ENCODE data around the gene NET1.

Gene NET1

GRCh38 chr10:5450605-5451384, 38.4 kb downstream of the NET1 start:
- Histone ChIP-seq H3K79me1 (ENCODE audit: low read length) (peaks cover 2% of the 10 kb centered on the region), H3K9ac (ENCODE audit: low read length) (no peak overlapping the region), H3K4me3 (ENCODE audit: low read length) (no peak overlapping the region), H4K5ac (ENCODE audit: low read length) (no peak overlapping the region), H3K4ac (ENCODE audit: low read depth, low read length) (no peak overlapping the region), H2BK120ac (ENCODE audit: low read depth, low read length) (no peak overlapping the region), H4K8ac (ENCODE audit: low read depth, low read length) (no peak overlapping the region), H3K27me3 (ENCODE audit: insufficient read depth, low read length, poor library complexity) (no peaks in the 10 kb centered on the region), H3K56ac (ENCODE audit: low read length) (no peak overlapping the region), H3K18ac (ENCODE audit: low read length) (no peak overlapping the region), H3K79me2 (ENCODE audit: control insufficient read depth, insufficient read depth, low read length) (peaks cover 15% of the 10 kb centered on the region), H3K4me1 (ENCODE audit: control insufficient read depth, low read depth, low read length) (no peaks in the 10 kb centered on the region), H3K23ac (ENCODE audit: low read length) (no peak overlapping the region), H3K36me3 (ENCODE audit: control insufficient read depth, insufficient read depth, low read length) (peaks cover 8% of the 10 kb centered on the region), H2AK5ac (ENCODE audit: low read length) (no peak overlapping the region), H3K27ac (ENCODE audit: low read depth, low read length) (no peak overlapping the region), H2BK15ac (replicated peaks; ENCODE audit: low read depth) (no peak overlapping the region), H2BK5ac (ENCODE audit: low read length) (no peak overlapping the region), H3K4me2 (ENCODE audit: low read length) (no peak overlapping the region)
- no CpG with 5 or more reads among the region's 4 CpGs for WGBS (ENCODE audit: extremely low coverage, insufficient coverage, low lambda C conversion rate)
- DNase-seq: no peak

GRCh38 chr10:5453749-5454489, 41.6 kb downstream of the NET1 start:
- Histone ChIP-seq H3K18ac (ENCODE audit: low read length) (no peak overlapping the region), H3K4ac (ENCODE audit: low read depth, low read length) (no peak overlapping the region), H3K27ac (ENCODE audit: low read depth, low read length) (no peak overlapping the region), H2BK5ac (ENCODE audit: low read length) (no peak overlapping the region), H3K23ac (ENCODE audit: low read length) (no peak overlapping the region), H3K79me2 (ENCODE audit: control insufficient read depth, insufficient read depth, low read length) (peaks cover 7% of the 10 kb centered on the region), H3K4me1 (ENCODE audit: control insufficient read depth, low read depth, low read length) (no peaks in the 10 kb centered on the region), H3K4me2 (ENCODE audit: low read length) (no peak overlapping the region), H2AK5ac (ENCODE audit: low read length) (no peak overlapping the region), H3K36me3 (ENCODE audit: control insufficient read depth, insufficient read depth, low read length) (peaks cover 10% of the 10 kb centered on the region), H3K79me1 (ENCODE audit: low read length) (peaks cover 2% of the 10 kb centered on the region), H4K5ac (ENCODE audit: low read length) (no peak overlapping the region), H3K56ac (ENCODE audit: low read length) (no peak overlapping the region), H2BK15ac (replicated peaks; ENCODE audit: low read depth) (no peak overlapping the region), H3K27me3 (ENCODE audit: insufficient read depth, low read length, poor library complexity) (no peaks in the 10 kb centered on the region), H3K4me3 (ENCODE audit: low read length) (no peak overlapping the region), H3K9ac (ENCODE audit: low read length) (no peak overlapping the region), H4K8ac (ENCODE audit: low read depth, low read length) (no peak overlapping the region), H2BK120ac (ENCODE audit: low read depth, low read length) (no peak overlapping the region)
- no CpG with 5 or more reads among the region's 13 CpGs for WGBS (ENCODE audit: extremely low coverage, insufficient coverage, low lambda C conversion rate)
- no peak for DNase-seq

DNA sequence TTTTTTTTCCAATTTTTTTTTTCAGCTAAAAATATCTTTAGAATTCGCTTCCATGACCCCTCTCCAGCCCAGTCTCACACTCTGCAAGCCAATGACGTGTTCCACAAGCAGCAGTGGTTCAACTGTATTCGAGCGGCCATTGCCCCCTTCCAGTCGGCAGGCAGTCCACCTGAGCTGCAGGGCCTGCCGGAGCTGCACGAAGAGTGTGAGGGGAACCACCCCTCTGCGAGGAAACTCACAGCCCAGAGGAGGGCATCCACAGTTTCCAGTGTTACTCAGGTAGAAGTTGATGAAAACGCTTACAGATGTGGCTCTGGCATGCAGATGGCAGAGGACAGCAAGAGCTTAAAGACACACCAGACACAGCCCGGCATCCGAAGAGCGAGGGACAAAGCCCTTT, 44.2 kb downstream of the NET1 start:
- Histone ChIP-seq H3K9ac (ENCODE audit: low read length) (no peak overlapping the region), H2BK120ac (ENCODE audit: low read depth, low read length) (no peak overlapping the region), H3K79me2 (ENCODE audit: control insufficient read depth, insufficient read depth, low read length) (no peaks in the 10 kb centered on the region), H3K23ac (ENCODE audit: low read length) (no peak overlapping the region), H2BK15ac (replicated peaks; ENCODE audit: low read depth) (no peak overlapping the region), H2BK5ac (ENCODE audit: low read length) (no peak overlapping the region), H4K5ac (ENCODE audit: low read length) (no peak overlapping the region), H3K4me3 (ENCODE audit: low read length) (no peak overlapping the region), H3K56ac (ENCODE audit: low read length) (no peak overlapping the region), H3K36me3 (ENCODE audit: control insufficient read depth, insufficient read depth, low read length) (peaks cover 12% of the 10 kb centered on the region), H2AK5ac (ENCODE audit: low read length) (no peak overlapping the region), H3K4ac (ENCODE audit: low read depth, low read length) (no peak overlapping the region), H3K18ac (ENCODE audit: low read length) (no peak overlapping the region), H4K8ac (ENCODE audit: low read depth, low read length) (no peak overlapping the region), H3K4me2 (ENCODE audit: low read length) (no peak overlapping the region), H3K79me1 (ENCODE audit: low read length) (peaks cover 2% of the 10 kb centered on the region), H3K27ac (ENCODE audit: low read depth, low read length) (no peak overlapping the region), H3K27me3 (ENCODE audit: insufficient read depth, low read length, poor library complexity) (no peaks in the 10 kb centered on the region), H3K4me1 (ENCODE audit: control insufficient read depth, low read depth, low read length) (no peaks in the 10 kb centered on the region)
- DNase-seq: no peak
- no CpG with 5 or more reads among the region's 12 CpGs for WGBS (ENCODE audit: extremely low coverage, insufficient coverage, low lambda C conversion rate)

- no peak overlapping the region for H3K18ac ChIP-seq (ENCODE audit: low read length)
- no peak overlapping the region for H3K56ac ChIP-seq (ENCODE audit: low read length)
- H4K8ac ChIP-seq (ENCODE audit: low read depth, low read length): no peak overlapping the region
- no peak overlapping the region for H2AK5ac ChIP-seq (ENCODE audit: low read length)
- no peaks in the 10 kb centered on the region for H3K79me2 ChIP-seq (ENCODE audit: control insufficient read depth, insufficient read depth, low read length)
- WGBS (ENCODE audit: extremely low coverage, insufficient coverage, low lambda C conversion rate): no CpG with 5 or more reads among the region's 3 CpGs
- H3K23ac ChIP-seq (ENCODE audit: low read length): no peak overlapping the region
- no peak overlapping the region for H2BK5ac ChIP-seq (ENCODE audit: low read length)
- peaks cover 10% of the 10 kb centered on the region for H3K36me3 ChIP-seq (ENCODE audit: control insufficient read depth, insufficient read depth, low read length)
- no peaks in the 10 kb centered on the region for H3K79me1 ChIP-seq (ENCODE audit: low read length)
- no peak overlapping the region for H3K27ac ChIP-seq (ENCODE audit: low read depth, low read length)
- DNase-seq: no peak
- H3K4ac ChIP-seq (ENCODE audit: low read depth, low read length): no peak overlapping the region
- H3K4me1 ChIP-seq (ENCODE audit: control insufficient read depth, low read depth, low read length): peaks cover 5% of the 10 kb centered on the region
- no peak overlapping the region for H2BK120ac ChIP-seq (ENCODE audit: low read depth, low read length)
- no peak overlapping the region for H3K4me2 ChIP-seq (ENCODE audit: low read length)
- H3K27me3 ChIP-seq (ENCODE audit: insufficient read depth, low read length, poor library complexity): no peaks in the 10 kb centered on the region
- no peak overlapping the region for H3K9ac ChIP-seq (ENCODE audit: low read length)
- H2BK15ac ChIP-seq (replicated peaks; ENCODE audit: low read depth): no peak overlapping the region
- no peak overlapping the region for H3K4me3 ChIP-seq (ENCODE audit: low read length)
- no peak overlapping the region for H4K5ac ChIP-seq (ENCODE audit: low read length)
Observed at GRCh38 chr10:5457741-5458140, 45.4 kb downstream of the NET1 start.

DNA sequence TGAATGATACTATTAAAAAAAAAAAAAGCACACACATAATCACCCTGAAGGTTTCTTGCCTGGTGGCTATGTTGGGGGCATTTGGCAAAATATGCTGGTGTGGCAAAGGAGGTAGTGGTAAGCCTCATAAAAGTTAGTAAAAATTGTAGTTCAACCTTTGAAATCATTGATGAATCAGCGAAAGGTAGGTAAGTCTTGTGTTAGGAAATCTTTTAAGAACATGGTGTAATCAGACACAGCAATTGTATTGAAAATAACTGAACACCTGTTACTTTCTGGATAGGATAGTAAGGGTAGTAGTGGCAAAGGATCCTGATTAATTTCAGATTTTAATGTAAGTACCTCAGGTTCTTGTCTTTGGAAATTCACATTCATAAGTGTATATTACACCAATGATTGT, 46.1 kb downstream of the NET1 start:
- Histone ChIP-seq H4K5ac (ENCODE audit: low read length) (no peak overlapping the region), H3K4ac (ENCODE audit: low read depth, low read length) (no peak overlapping the region), H4K8ac (ENCODE audit: low read depth, low read length) (no peak overlapping the region), H3K9ac (ENCODE audit: low read length) (no peak overlapping the region), H3K27me3 (ENCODE audit: insufficient read depth, low read length, poor library complexity) (no peaks in the 10 kb centered on the region), H2BK120ac (ENCODE audit: low read depth, low read length) (no peak overlapping the region), H2AK5ac (ENCODE audit: low read length) (no peak overlapping the region), H2BK15ac (replicated peaks; ENCODE audit: low read depth) (no peak overlapping the region), H3K4me2 (ENCODE audit: low read length) (no peak overlapping the region), H3K23ac (ENCODE audit: low read length) (no peak overlapping the region), H3K79me1 (ENCODE audit: low read length) (no peaks in the 10 kb centered on the region), H3K79me2 (ENCODE audit: control insufficient read depth, insufficient read depth, low read length) (no peaks in the 10 kb centered on the region), H3K18ac (ENCODE audit: low read length) (no peak overlapping the region), H3K36me3 (ENCODE audit: control insufficient read depth, insufficient read depth, low read length) (peaks cover 10% of the 10 kb centered on the region), H3K4me3 (ENCODE audit: low read length) (no peak overlapping the region), H3K4me1 (ENCODE audit: control insufficient read depth, low read depth, low read length) (peaks cover 6% of the 10 kb centered on the region), H3K56ac (ENCODE audit: low read length) (no peak overlapping the region), H3K27ac (ENCODE audit: low read depth, low read length) (no peak overlapping the region), H2BK5ac (ENCODE audit: low read length) (no peak overlapping the region)
- DNase-seq: no peak
- WGBS (ENCODE audit: extremely low coverage, insufficient coverage, low lambda C conversion rate): no CpG with 5 or more reads among the region's 1 CpG
